HG03108 (cell line): ENCODE measurements around the gene PHYH.
"Not testable (repeated sequence)": the region's sequence is repeated elsewhere in the genome, so short reads cannot be mapped to it uniquely, and the experiment has no call there.

Experiments used
- ATAC-seq: cut with Tn5 transposase; IDR thresholded peaks from one replicate; pipeline ENCODE4 v1.9.1; 2021; ENCODE audit warnings: moderate library complexity; ENCODE audit not compliant: unreplicated experiment

Gene PHYH

DNA sequence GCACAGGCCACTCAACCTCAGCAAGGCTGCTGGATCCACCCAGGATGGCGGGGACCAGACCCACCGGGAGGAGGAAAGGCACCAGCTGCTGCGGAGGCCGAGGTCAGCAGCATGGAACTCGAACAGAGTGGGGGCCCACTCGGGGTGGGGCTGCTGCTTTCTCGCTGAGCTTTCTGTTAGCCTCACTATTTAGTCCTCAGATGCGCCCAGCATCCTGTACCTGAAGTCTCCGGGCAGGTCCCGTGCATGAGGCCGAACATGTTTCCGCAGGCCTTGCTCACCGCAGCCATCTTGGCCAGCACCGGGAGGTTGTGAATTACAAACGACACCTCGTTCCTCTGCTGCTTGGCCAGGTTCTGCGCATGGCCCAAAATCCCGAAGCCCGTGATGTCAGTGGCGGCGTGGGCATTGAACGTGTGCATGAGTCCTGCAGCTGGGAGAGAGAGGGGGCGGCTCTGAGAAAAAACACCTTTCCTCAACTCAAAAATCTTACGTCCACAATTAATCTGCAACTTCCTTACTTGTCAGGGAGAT, 22.8 kb upstream of the PHYH start:
- ATAC-seq = no peak

- no peak for ATAC-seq
These were observed 21.7 kb upstream of the PHYH start for GRCh38 chr10:13321576-13321975.

GRCh38 chr10:13319166-13319565, 19.3 kb upstream of the PHYH start:
- no peak for ATAC-seq

DNA sequence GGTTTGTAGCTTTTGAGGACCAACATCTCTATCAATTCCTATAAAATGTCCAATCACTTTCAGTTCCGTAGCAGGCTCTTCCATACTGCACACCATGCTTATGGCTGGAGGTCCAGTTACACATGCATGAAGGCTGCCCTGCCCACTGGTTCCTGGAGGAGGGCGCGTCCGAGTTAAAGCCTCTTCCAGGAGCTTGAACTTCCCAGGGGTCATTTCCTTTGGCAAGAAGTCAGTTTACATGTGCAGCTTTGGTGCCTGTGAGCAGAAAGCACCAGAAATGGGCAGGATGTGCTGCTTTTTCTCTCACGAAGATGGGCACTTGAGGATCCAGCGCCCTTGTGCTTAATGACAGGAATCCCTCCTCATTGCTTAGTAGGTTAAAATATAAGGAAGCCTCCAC, 17.6 kb upstream of the PHYH start:
- ATAC-seq = no peak

DNA sequence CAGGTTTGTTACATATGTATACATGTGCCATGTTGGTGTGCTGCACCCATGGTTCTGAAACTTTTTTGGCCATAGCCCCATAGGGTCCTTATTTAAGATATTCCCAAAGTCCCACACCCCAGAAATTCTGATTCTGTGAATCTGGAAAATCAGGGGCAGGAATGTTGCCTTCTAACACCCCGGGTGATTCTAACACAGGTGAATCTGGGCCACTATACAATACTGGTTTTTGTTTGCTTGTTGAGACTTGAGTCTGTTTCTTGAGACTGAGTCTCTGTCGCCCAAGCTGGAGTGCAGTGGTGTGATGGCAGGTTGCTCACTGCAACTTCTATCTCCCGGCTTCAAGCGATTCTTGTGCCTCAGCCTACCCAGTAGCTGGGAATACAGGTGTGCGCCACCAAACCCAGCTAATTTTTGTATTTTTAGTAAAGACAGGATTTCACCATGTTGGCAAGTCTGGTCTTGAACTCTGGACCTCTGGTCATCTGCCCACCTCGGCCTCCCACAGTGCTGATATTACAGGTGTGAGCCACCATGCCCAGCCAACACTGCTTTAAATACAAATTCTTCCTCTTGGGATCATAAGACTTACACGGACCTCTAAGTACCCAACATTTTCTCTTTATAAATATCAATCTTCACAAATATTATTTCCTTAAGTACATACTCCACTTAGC, 16.9 kb upstream of the PHYH start:
- no peak for ATAC-seq

- no peak for ATAC-seq
These were observed 15.5 kb upstream of the PHYH start for GRCh38 chr10:13315361-13315760.

- ATAC-seq = no peak
These were observed 11.3 kb upstream of the PHYH start for GRCh38 chr10:13311177-13311575.

DNA sequence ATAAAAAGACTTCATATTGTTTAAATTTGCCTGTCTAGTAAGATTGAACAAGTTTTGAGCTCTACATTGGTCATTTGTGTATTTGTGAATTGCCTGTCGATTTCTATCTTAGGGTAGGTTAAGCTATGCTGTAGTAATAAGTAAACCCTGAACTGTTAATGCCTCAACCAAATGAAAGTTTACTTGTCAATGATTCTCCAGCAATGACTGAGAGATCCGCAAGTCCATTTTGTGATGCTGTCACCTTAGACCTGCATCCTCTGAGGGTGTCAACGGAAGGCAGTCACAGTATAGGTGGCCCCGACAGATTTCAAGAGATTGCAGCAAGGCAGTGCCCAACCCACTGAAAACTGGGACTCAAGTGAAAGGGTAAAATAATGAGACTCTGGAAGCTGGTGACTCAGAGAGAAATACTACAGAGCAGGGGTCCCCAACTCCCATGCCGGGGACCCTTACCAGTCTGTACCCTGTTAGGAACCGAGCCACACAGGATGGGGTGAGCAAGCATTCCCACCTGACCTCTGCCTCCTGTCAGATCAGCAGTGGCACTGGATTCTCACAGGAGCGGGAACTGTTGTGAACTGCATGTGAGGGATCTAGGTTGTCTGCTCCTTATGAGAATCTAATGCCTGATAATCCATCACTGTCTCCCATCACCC, 10.8 kb upstream of the PHYH start:
- no peak for ATAC-seq

DNA sequence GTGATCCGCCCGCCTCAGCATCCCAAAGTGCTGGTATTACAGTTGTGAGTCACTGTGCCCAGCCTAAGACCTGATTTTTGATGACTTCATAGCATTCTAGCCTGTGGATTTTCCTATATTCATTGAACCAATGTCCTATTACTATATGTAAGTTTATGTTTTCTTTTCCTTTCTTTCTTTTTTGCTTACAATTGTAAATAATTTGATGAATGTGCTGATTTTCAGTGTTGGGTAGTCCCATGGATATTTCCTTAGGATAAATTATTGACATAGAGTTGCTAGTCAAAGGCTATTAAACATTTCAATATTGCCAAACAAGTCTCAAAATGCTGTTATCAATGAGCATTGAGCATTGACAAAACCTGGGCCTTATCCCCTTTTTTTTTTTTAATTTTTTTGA, 9.9 kb upstream of the PHYH start:
- no peak for ATAC-seq

- ATAC-seq = no peak
These were observed 8.2 kb upstream of the PHYH start for GRCh38 chr10:13308096-13308495.

GRCh38 chr10:13306103-13306502, 6.2 kb upstream of the PHYH start:
- no peak for ATAC-seq

- ATAC-seq = no peak
These were observed 3.1 kb upstream of the PHYH start for GRCh38 chr10:13302821-13303555.

DNA sequence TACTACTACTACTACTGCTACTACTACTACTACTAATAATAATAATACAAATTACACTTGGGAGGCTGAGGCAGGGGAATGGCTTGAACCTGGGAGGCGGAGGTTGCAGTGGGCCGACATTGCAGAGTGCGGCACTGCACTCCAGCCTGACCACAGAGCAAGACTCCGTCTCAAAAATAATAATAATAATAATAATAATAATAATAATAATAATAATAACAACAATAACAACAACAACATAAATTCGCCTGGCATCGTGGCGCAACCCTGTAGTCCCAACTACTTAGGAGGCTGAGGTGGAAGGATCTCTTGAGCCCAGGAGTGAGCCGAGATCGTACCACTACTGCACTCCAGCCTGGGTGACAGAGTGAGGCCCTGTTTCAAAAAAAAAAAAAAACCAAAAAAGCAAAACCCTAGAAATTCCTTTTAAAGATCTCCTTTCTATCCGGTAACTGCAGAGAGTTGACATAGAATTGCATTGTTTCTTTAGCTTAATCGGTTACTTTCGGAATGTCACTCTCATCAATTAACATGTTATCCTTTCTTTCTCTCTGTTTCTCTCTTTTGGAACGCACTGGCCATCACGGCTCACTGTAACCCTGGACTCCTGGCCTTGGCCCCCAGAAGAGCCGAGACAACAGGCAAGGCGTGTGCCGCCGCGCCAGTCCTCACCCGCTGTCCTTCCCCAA, 972 bp downstream of the PHYH start:
- ATAC-seq = no peak

- ATAC-seq = no peak
These were observed 3.4 kb downstream of the PHYH start for GRCh38 chr10:13296476-13296875.

- no peak for ATAC-seq
These were observed 5.1 kb downstream of the PHYH start for GRCh38 chr10:13294784-13295183.

DNA sequence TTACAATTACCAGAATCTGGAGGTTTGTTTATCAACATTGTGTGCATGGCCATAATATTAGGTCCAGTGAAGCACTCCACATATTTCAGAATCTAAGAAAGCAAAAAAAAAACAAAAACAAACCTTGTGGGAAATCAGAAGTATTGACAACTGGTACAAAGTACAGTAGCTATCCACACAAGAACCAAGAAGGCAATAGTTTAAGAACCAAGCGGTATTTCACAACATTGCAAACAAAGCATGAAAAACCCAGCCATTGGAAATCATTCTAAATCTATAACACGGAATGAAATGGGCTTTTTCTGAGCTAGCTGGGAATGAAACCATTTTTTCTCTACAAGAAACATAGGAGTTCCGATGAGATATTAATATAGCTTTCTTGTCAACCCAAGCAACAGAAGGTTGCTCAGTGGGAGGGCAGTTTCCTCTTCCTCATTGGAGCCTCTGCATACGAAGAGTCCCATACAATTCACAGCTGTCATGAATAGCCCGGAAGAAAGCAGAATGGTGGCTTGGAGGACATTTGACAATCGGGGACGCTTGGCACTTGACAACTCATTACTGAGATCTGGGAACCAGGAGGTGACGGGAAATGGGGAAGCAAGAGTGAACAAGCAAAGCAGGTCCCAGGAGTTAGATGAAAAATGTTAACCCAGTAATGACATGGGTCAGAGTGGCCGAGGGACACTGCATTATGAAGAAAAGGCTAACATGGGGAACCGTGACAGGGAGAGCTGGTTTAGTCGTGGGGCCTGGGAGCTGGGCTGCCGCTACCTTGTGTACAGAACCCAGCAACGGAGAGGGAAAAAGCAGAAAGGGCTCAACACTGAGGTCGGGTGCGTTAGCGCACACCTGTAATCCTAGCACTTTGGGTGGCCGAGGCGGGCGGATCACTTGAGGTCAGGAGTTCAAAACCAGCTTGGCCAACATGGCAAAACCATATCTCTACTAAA, 7.8 kb downstream of the PHYH start:
- no peak for ATAC-seq

DNA sequence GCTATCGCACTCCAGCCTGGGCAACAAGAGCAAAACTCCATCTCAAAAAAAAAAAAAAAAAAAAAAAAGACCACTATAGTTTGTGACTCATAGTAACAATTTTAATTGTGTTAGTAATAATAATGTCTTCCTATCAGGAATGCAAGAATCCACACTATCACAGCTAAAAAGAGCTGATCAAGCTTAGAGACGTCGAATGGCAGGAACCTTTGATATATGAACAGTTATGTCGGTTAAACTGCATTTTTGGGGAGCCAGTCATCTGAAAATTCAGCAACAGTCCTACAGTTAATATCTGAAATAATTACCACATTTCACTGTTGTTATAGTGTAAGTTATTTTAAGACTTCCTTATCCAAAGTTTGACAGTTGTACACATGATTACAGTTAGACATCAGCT, 8.8 kb downstream of the PHYH start:
- no peak for ATAC-seq

GRCh38 chr10:13284050-13284449, 15.8 kb downstream of the PHYH start:
- ATAC-seq = no peak

GRCh38 chr10:13282348-13282747, 17.5 kb downstream of the PHYH start:
- ATAC-seq = not testable (repeated sequence)

DNA sequence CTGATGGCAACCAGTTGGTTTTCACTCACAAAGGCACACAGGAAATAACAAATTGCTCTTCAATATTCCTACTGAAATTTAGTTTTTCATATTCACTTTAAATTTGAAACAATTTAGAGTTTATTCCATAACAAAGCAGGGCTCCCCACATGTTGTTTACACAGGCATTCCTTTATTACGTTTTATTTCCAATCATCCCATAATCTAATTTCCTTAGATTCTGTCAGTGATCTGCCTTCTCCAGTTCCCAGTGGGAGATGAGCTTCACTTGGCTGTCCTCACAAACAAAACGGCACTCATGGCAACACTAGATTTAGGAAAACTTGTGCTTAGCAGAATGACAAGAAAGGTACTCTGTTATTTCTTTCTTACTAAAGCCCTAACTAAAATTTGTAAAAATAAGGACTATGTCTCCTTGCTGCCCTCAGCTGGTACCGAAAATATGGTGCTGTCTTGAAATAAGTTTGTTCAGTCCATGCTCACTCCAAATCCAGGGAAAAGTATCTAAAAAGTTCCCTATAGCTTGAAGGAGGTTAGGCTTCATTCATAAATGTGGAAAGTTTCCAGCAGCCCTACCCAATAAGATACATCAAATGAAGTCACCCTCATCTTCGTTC, 23.0 kb downstream of the PHYH start:
- no peak for ATAC-seq
